NCI-H2081 (cell line): Measurements from ENCODE around the gene USH2A.

Experiments
- DNase-seq, 2 experiments: peaks; one replicate each; lab custom pipeline; 2025; lab: John Stamatoyannopoulos, UW

Gene USH2A

DNA sequence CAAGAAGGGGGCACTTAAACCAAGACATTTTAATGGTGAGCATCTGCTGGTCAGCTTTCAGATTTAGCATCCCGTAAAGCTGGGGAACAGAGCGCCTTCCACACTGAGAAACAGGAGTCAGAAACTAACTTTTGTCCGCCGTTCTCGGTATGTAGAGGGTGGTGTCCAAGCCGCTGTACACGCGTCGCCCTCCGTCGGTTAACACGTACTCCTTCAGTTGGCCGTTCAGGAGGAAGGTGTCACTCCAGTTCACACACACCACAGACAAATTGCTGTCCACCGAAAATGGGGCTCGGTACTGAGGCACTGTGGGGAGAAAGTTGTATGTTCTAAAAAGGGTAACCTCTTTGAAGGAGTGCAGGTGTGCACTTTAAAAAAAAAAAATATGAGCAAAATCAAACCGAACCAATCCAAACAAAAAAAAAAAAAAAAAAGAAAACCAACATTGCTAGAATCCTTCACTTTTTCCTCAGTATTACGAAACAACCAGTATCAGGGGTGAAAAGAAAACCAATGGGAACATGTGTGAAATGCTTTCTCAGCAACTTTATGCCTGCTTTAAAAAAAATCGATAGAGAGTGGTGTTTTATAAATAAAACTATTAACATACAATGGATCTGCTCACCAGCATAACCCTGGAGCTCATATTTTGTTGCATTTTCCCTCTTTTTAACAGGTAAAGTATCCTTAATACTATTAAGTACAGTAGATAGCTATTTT, 782.7 kb downstream of the USH2A start:
- DNase-seq, result no peak

DNA sequence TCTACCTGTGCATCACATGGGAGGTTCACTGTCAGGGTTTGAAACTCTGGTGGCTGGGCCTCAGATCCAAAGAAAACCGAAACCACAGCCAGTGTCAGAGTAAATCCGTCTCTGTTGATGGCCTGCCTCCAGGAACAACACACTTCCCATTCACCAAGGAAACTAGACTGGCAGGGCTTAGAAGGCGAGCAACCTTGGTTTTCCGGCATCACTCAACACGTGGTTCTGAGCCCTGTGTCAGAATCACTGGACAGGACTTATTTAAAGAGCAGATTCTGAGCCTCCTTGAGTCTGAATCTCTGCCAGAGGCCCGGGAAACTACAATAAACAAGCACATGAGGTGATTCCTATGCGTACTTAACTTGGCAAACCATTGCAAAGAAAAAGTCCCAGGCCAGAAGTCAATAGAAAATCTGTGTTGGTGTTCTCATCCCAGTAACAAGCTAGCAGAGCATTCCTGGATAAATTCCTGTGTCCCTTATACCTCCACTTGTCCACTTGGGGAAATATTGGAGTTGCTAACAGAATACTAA, 786.1 kb downstream of the USH2A start:
- no peak for DNase-seq

DNA sequence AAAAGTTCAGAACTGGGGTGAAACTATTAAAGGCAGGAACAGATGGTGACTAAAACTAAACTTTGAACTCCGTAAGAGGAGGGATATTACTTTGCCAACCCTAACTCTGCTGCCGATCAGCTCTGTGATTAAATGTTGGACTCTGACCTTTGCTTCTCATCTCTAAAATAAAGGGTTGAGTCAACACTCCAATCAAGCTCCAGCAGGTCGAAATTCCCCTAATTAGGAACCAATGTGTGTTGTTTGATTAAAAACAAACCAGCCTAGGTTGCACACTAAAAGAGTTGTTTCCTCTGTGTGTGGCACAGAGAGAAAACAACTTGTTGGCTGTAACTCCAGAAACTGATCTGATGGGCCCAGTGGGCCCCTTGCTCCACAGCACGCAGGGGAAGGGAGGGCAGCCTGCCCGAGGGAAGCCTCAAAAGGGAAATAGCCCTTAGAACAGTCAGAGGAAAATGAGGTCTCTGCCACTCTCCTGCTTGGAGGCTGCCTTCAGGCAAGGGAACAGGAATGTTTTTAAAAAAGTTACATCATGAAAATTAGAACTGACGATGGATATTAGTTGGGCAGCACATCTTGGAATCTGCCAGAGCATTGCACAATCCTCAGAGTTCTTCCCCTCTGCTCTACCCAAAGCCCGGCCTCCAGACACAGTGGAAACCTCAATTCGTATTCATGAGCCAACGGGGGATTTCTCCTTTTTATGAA, 786.8 kb downstream of the USH2A start:
- no peak for DNase-seq

GRCh38 chr1:215635827-215636226, 787.4 kb downstream of the USH2A start:
- no peak for DNase-seq

DNA sequence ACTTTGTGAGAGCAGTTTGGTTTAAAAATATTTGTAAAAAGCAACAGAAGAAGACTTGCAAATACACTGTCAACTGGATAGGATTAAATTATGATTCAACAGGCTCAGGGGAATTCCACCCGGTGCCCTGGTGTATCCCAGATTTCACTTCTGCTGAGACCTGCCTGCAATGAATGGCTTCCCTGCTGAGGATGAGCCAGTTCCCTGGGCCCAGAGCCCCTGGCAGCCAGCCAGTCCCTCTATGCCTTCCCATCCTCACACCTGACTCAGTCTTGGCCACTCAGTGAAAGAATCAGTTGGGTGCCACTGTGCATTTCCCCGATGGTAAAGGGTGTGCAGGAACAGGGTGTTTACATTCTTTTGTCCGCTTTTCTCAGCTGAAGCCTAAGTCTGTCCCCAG, 791.8 kb downstream of the USH2A start:
- DNase-seq, result peak; percentile 93 to 96

GRCh38 chr1:215631040-215631439, 792.2 kb downstream of the USH2A start:
- DNase-seq, result no peak

DNA sequence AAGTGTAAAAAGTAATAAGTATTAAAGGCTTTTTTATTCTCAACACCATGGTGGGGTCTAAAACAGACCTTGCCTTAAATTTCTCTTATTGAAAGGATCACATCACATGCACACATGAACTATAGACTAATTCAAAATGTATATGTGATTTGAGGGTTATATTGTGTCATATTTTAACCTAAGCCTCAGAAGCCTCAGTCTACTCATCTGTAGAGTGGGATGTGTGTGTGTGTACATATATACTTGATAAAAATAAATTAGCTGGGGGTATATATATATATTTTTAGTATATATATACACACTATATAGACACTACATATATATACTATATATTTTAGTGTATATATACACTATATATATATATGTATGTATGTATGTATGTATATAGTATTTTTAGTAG, 797.3 kb downstream of the USH2A start:
- DNase-seq, result no peak

- no peak for DNase-seq
Observed at GRCh38 chr1:215623162-215623561, 800.1 kb downstream of the USH2A start.

GRCh38 chr1:215617979-215618378, 805.3 kb downstream of the USH2A start:
- no peak for DNase-seq

DNA sequence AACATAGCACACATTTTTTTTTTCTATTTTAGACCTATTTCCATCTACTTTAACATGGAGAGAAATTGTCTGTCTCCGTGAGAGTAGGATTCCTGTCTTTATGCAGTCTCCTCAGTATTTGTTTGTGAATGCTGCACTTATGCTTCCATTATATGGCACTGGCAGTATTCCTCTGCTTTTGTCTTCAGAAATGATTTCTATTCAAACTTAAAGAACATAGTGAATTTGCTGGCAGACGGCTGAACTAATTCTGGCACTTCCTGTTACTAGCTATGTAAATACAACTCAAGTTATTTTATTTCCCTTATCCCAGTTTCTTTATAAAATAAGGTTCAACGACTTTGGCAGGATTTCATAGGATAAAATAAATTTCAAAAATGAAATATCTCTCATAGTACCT, 810.9 kb downstream of the USH2A start:
- no peak for DNase-seq

DNA sequence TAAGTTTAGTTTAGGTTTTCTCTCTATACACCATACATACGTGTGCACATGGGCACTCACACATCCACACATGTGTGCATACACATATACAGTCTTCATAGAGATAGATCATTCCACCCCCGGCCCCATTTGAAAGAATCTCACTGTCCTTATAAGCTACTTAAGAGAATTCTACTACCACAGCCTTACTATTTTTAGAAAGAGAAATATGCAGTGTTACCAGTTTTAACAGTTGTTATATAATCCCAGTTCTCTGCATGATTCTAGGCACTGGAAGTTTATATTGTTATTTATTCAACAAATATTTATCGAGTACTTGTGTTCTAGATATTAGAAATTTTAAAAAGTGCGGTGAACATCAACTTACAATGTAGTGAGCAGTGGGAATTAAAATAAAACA, 814.6 kb downstream of the USH2A start:
- no peak for DNase-seq

DNA sequence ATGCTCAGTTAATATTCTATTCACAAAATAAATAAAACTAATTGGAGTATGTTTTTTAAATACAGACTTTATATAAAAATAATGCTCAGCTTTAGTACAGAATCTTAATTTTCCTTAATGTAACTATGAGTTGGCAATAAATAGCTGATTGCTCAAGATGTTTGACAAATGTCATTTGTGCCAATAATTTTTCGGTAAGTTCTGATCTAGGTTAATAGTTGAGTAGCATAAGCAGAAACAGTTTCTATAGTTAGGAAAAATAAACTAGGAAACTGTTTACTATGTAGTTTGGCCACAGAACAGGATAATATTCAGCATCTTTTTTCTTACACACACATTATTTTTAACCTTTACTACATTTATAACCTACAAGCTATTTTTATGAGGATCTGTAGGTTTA, 815.8 kb downstream of the USH2A start:
- DNase-seq, result no peak

DNA sequence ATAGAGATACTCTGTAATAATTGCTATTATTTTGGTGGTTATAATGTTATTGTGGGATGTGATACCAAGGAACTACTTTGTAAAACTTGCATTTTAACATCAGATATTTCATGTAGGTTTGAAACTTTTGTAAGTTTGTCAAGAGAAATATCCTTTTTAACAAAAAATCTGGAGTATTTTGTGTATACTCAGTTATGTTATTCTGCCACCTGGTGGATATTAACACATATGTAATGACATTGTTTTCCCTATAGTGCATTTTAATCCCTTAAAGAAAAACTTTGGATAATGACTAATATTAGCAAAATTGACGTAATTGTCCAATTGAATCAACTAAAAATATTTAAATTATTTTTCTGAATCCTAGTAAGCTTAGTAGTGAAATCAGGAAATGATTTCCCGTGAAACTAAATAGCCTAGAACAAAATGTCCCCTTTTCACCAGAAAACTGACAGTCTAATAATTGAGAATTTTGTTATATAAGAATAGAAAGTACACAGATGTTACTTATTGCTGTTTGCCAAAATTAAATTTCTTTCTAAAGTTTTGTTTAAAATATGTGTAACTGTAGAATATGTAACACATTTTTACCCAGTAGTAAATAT, 816.6 kb downstream of the USH2A start:
- peak in 1 of 2 experiments; percentile 20 for DNase-seq

DNA sequence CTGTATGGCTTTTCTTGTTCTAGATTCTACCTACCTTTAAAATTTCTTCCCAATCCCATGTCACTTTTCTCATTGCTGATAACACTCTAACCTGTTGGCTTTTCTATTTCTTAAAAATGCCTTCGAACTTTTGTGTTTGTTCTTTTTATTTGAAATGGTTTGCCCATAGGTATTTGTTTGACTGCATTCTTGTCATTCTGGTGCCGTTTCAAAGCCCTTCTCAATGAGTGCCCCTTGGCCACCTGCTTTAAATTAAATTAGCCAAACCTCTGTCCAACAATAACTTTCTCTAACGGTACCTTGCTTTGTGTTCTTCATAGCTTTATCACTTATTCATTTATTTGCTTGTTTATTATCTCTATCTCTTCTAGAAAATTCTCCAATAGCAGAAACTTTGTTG, 817.2 kb downstream of the USH2A start:
- DNase-seq, result no peak

DNA sequence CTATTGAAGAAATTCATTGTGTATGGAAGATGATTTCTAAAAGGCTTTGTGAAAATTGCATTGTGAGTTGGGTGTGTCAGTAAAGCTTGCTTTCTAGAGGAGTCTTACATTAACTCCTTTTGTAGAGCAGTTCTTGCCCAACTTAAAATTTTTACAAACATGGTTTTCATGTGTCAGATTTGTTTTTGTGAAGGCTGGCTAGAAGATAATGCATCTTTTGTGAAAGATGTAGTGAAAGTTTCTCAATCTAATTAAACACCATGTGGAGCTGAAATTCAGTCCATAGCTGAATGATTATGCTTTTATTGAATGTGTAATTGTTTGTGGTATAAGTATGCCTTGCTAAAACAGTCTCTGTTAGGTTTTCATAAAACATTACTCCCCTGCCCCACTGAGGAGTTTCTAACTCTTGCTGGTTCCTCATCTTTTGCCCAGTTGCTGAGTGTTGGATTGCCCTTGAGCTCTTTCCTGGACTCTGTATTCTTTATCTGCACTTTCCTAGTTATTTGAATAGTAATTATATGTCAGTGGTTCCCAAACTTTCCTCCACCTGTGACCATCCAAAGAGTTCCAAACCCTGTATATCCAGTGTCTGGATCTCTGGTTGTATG, 818.1 kb downstream of the USH2A start:
- no peak for DNase-seq

DNA sequence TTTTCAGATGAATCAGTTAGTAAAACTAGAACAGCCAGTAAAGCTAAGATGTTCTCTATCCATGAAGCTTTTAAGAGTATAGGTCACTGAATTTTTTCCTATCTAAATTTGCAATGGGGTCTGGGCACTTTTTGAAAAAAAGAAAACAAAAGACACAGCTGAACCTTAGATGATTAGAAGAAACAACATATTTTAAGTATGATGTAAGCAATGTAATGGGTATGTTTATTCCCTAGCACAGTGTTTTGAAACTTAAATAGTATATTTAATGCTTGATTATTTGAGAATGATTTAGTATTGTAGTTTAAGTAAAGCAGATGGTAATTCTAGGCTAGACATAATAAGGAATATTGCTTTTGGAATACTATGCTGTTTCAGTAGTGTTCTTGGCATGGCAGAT, 819.9 kb downstream of the USH2A start:
- DNase-seq, result no peak

- DNase-seq, result no peak
Observed at GRCh38 chr1:215601276-215601675, 822.0 kb downstream of the USH2A start.

DNA sequence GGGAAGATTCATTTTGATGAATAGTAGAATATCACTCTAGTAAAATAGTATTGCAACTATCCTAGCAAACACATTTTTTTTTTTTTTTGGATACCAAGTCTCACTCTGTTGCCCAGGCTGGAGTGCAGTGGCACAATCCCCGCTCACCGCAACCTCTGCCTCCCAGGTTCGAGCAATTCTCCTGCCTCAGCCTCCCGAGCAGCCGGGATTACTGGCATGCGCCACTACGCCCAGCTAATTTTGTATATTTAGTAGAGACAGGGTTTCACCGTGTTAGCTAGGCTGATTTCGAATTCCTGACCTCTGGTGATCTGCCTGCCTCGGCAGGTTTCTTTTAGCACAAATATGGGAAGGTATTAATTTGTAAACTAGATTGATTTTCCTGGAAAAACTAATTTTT, 822.4 kb downstream of the USH2A start:
- no peak for DNase-seq

DNA sequence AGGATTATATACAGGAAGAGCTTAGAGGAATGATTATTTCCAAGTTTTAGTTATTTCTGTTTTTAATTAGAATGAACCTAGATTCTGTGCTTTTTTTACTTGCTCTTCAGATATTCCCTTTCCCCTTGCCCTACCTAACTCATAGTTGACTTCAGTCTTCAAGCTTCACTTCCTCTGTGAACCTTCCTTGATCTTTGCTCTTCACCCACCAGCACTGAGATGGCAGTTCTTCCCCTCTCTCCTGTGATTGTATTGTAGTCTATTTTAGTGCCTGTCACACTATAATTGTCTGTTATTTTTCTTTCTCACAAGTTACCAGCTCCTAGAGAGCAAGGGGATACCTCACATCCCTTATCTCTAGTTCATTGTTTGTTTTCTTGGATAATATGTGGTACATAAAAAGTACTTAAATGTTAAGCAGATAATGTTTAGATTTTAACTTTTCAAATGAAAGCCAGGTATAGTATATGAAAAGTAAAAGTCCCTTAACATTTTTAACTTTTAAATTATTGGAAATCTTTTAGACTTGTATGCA, 822.9 kb downstream of the USH2A start:
- DNase-seq, result no peak

- peak; percentile 8 to 30 for DNase-seq
Observed at GRCh38 chr1:215599418-215600074, 823.7 kb downstream of the USH2A start.

DNA sequence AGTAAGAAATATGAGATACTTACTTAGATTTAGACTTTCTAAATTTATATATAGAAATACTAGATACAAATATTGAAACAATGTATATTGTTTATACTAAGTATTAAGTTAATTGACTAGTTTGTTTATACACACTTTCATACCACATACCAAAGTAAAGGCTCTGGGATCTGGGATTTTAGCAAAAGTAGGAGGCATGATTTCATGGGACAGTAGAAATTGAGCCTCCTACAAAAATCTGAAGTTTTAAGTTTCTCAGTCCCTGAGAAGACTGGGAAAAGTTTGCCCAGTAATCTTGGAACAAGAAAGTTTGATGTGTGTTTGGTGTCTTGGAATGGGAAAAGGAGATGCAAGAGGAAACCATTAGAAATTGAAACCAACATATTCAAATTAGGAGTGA, 825.3 kb downstream of the USH2A start:
- DNase-seq, result no peak

DNA sequence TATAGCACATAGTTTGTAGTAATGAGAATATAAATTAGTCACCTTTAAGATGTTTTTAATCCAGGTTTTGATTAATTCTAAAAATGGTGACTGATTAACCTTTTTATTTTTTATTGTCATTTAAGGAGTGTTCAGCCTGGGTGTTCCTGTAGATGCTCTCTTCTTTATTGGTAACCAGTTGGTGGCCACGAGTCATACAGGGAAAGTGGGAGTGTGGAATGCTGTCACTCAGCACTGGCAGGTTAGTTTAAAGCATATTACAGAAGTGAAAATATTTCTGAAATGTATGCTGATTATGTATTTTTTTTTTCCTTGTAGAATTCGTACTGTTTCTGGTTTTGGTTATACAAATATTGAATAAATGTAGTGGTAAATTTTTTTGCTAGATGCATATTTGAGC, 828.0 kb downstream of the USH2A start:
- DNase-seq, result no peak
